Skin of body (tissue), 2 donors: ENCODE data around the gene RREB1. TPM values are rescaled to one million over a fixed set of nuclear protein-coding genes. Genes with fewer than 3 reads are reported as not detected.

ENCODE experiments used
- DNase-seq: peaks from one replicate; lab custom pipeline; 2025; lab: John Stamatoyannopoulos, UW
- total RNA-seq: library from RNA; depleted of rRNA; stranded (reverse); fragments of >200 nt; gene quantifications from one replicate; pipeline ENCODE4 v1.2.3, GENCODE V29; 2014

The RREB1 gene
- total RNA-seq, 1 donor from 2014 or later: 36.4 TPM

- no peak for DNase-seq
These were observed 19.6 kb upstream of the RREB1 start for GRCh38 chr6:7088076-7088742.

GRCh38 chr6:7098993-7099392, 8.8 kb upstream of the RREB1 start:
- no peak for DNase-seq

- no peak for DNase-seq
These were observed 7.5 kb upstream of the RREB1 start for GRCh38 chr6:7100072-7100752.

GRCh38 chr6:7100753-7101081, 7.0 kb upstream of the RREB1 start:
- DNase-seq: no peak

GRCh38 chr6:7101290-7101689, 6.5 kb upstream of the RREB1 start:
- DNase-seq: no peak

- no peak for DNase-seq
These were observed 3.0 kb upstream of the RREB1 start for GRCh38 chr6:7104752-7105151.

- DNase-seq: no peak
These were observed 1.5 kb upstream of the RREB1 start for GRCh38 chr6:7106215-7106751.

- DNase-seq: peak; percentile 27
These were observed 796 bp upstream of the RREB1 start for GRCh38 chr6:7106752-7107577.

- DNase-seq: no peak
These were observed 619 bp downstream of the RREB1 start for GRCh38 chr6:7108196-7108963.

- DNase-seq: peak; percentile 45
These were observed 1.4 kb downstream of the RREB1 start for GRCh38 chr6:7108964-7109836.

- no peak for DNase-seq
These were observed 2.5 kb downstream of the RREB1 start for GRCh38 chr6:7110092-7110792.

GRCh38 chr6:7111095-7111690, 3.4 kb downstream of the RREB1 start:
- DNase-seq: no peak

- DNase-seq: no peak
These were observed 4.4 kb downstream of the RREB1 start for GRCh38 chr6:7112171-7112570.

- no peak for DNase-seq
These were observed 5.1 kb downstream of the RREB1 start for GRCh38 chr6:7112741-7113313.

GRCh38 chr6:7114744-7115458, 7.1 kb downstream of the RREB1 start:
- DNase-seq: no peak

GRCh38 chr6:7115543-7116231, 7.9 kb downstream of the RREB1 start:
- peak; percentile 53 for DNase-seq

GRCh38 chr6:7119272-7119801, 11.6 kb downstream of the RREB1 start:
- no peak for DNase-seq
